Activated gamma-delta T cell treated with Interleukin-2 at 50 U/mL for 16 hours (primary cell): ENCODE results near the gene DISC1.
"Not testable (repeated sequence)": the region's sequence is repeated elsewhere in the genome, so short reads cannot be mapped to it uniquely, and the experiment has no call there.

Experiments used
- DNase-seq: peaks from one replicate; pipeline ENCODE4 v3.0.0-alpha.2; 2020

Gene DISC1

DNA sequence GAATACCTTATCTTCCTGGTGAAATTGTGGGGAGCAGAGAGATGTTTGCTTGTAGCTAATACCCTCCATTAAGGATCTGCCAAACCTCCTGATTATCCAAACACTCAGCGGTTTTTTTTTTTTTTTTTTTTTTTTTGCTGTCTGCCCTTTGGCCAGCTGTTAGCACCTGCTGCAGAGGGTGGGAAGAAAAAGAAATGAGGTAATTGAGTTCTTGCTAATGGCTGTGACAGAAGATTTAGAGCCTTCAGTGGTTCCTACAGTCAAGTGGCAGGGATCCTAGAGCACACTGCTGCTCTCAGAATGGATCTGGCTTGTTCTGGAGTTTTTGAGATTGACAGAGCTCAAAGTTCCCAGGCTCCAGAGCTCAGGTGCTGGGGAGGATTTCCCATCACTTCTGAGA lies 342.5 kb downstream of the DISC1 start:
- no peak for DNase-seq

DNA sequence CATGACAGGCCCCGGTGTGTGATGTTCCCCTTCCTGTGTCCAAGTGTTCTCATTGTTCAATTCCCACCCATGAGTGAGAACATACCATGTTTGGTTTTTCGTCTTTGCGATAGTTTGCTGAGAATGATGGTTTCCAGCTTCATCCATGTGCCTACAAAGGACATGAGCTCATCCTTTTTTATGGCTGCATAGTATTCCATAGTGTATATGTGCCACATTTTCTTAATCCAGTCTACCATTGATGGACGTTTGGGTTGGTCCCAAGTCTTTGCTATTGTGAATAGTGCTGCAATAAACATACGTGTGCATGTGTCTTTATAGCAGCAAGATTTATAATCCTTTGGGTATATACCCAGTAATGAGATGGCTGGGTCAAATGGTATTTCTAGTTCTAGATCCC lies 343.2 kb downstream of the DISC1 start:
- DNase-seq: not testable (repeated sequence)

DNA sequence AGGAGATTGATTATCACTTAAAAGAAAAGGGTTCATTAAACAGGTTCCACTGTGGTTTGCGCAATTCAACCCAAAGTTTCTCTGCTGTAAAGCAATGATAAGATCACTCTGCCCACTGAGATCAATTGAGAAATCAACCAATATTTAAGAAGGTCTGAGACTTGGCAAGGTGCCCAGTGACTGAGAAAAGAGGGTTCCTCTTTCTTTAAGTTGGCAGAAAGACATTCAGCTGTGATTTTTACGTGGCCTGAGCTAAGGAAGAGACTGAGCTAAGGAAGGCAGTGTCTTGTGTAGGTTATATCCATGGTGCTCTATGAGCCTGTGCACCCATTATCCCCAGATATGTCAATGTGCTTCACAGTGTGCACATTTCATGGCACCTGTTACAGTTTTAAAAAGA lies 344.1 kb downstream of the DISC1 start:
- DNase-seq: no peak

DNA sequence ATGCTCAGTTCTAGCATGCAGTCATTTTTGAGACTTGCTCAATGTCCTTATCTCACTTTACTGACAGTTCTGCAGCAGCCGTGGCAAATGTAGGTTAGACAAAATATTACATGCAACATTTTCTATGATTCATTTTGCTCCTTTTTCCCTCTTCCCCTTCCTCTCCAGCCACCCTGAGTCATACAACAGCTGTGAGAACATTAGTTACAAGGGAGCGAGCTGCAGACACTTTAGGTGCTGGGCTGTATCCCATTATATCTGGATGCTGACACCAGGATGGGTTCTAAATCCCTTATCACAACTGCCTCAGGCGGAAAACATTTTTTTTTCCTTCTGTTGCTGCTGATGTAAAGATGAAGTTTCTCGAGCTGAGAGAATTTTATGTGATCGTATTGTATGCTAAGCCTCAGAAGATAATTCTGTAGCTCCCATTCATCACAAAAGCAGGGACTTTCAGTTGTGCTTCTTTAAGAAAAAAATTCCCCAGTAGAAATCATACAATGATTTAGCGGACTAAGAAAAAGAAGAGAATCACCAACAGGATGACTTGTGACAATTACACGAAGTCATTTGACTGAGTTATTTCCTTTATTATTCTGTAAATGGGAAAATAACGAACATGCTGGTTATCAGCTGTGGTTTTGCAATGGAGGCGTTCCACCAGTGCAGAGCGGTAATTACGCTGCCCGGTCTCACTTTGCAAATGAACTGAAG lies 345.0 kb downstream of the DISC1 start:
- no peak for DNase-seq

DNA sequence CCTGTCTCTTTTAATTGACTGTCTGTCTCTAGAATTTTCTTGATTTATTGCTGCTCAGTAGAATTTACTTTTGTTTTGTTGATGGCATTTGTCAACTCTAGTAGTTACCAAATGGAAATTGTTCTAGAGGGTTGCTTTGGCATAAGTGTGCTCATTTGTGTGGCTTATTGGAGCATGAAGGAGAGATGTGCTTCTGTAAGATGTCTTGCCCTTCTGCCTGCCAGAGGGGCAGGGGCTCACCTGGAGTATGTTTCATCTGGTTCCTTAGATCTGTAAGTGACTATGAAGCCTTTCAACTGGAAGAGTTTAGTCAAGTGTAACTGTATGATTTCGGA lies 345.5 kb downstream of the DISC1 start:
- no peak for DNase-seq

DNA sequence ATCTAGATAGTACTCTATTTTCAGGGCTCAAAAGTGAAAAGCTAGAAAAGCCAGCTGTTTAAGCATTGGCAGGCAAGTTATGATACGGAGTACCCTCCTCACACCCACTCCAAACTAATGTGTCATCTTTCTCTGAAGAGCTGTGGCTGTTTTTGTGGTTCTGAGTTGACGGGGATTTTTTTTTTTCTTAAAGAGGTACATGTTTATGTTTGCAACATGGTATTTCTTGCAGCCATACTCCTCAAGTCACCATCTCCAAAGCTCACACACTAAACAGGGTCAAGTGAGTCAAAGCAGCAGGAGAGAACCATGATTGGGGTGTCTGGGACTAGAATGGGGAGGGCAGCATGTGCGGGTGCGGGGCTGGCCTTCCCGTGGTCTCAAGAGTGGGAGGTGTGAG lies 347.2 kb downstream of the DISC1 start:
- DNase-seq: no peak

DNA sequence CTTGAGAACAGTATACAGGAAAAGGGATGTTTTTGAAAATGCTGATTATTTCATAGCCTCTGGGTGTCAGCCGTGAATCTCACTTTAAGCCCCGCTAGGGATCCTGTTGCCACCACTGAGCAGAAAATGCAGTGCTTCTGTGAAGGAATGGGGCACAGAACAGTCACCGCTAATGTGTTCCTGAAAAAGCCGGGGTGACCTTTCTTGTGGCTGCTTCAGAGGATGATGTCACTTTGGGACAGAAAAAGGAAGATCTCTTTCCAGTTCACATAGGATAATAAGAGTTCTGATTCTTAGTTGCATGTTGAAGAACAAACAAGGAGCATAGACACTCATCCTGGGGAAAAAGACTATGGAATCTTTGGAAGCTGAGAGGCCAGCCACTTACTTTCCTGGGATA lies 349.6 kb downstream of the DISC1 start:
- DNase-seq: no peak

DNA sequence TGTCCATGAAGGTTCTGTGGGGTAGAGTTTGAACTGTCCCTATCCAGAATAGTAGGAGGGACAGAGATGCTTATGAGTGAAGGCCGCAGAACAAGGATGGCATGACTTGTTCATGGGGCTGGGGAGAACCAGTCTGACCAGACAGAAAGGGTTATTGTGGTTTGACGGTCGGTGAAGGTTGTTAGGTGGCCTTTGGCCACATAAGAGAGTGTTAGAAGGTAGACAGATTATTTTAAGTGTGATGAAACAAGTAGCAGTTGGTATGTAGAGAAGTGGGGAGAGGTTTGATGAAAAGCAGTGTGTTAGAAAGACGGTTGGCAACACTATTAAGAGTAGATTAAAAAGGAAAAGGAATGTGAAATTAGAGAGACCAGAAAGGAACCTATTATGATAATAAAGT lies 355.1 kb downstream of the DISC1 start:
- no peak for DNase-seq

DNA sequence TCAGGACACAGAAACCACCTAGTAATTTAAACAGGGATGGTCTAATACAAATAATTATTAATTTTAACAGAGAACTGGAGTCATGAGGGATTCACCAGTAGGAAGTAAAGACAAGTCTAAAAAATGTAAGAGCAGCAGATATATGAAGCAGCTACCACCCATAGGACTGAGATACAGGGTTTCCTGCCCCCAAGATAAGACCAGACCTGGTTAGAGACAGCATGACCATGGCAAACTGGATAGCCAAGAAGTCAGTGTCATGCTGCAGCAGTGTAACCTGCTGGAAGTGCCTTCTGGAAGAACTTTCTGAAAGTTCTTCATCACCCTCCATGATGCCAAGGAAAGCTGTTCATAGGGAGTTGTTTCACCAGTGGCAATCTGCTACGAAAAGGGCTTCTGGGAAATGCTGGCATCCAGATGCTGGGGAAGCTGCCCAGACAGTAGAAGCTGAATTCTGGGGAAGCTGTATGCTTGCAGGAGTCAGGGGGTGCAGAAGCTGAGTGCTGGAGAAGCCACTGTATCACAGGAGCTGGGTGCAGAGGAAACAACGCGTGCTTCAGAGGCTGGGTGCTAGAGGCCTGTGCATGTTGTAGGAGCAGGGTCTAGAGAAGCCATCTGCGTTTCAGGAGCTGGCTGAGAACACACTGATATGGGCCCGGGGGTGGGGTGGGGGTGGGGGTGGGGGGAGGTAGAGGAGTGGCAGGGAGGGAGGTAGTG lies 356.4 kb downstream of the DISC1 start:
- no peak for DNase-seq

DNA sequence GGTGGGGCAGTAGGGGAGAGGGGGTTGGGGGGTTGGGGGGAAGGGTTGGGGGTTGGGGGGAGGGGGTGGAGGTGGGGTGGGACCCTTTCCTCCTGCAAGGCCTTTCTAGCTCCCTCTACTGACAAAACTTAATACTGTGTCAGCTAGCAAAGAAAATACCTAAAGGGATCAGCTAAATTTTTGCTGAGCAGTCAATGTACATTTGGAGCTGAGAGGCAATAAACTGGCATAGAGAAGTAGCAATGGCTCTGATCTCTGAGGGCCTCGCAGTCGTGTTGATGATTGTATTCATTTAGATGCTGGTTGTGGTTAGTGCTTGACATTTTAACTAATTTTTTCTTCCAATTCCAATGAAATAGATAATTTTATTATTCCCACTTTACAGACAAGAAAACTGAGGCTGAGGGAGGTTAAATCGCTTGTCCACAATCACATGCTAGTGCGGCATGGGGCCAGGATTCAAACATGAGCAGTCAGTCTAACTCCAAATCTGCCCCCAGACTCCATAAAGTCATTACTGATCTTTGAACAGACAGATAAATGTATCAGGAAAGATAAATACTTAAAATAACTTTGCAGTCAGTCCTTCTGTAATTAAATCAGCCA lies 357.1 kb downstream of the DISC1 start:
- DNase-seq: no peak

DNA sequence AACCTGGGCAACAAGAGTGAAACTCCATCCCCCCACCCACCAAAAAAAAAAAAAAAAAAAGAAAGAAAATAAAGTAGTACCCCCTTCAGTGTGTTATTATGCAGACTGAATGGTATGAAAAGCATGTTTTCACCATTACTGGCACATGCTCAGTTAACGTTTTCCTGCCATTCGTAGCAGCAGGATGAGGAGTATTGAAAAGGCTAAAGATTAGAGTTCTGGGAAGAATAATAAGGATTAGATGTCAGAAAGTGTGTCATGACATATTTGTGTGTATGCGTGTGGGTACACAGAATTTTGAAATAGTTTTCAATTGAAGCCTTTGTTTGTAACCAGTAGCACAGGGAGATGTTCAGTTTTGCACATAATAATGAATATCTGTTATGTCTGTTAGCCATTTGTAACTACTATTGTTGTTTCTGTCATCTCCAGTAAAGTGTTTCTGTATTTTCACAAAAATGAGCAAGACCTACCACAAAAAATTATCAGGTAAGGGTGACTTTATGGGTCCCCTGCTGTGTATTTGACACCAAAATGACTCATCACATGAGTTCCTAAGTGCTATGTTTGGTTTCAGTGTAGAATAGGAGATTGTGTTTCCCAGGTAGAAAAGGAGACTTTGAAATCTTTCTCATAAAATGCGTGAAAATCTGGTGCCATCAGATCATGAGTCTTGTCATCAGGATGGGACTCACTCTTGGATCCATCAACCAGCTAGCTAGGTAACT lies 358.9 kb downstream of the DISC1 start:
- DNase-seq: no peak

DNA sequence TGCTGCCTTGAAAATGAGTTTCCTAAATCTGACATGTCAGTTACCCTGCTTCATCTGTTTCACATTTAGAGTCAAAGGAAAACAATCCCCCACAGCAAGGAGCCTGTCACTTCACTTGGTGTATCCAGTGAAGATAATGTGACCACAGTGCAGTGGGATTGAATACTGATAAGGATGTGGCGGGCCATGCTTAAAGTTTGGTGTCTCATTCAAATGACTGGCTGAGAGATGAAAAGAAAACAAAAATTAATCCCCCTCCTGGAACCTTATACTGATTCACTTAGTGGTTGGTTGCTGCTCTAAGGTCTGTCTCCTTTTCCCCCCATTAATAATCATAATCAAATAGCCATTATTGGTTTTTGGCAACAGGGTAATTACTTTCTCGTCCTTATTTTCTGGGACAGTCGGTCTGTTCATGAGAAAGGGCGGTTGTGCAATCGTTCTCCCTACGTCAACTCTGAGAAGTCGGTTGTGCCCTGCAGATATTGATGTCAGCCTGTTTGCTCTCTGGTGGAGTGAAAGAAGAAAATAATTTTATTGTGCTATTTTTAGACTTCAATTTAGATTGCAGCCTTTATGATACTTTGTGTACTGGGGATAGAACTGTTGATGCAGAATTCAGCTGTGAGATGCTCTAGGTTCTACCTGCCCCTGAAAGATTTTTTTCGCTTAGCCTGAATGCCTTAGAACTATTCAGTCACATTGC lies 360.2 kb downstream of the DISC1 start:
- no peak for DNase-seq

DNA sequence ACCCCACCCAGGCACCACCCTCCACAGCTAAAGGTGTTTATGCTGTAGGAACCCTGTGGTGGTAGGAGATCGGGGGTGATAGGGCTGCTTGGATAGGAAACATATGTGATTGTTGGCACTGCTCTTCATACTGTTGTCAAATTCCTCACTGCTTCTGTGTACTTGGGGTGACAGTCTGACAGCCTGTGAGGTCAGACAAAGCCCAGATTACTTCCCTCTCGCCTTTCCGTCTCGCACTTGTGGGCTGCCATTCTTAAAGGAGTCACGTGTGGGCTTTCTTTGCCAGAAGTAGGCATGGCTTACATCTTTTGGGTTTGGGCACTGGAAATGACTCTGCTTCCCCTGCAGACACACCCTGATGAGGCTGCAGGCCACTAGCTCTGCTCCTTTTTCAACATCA lies 363.8 kb downstream of the DISC1 start:
- no peak for DNase-seq

DNA sequence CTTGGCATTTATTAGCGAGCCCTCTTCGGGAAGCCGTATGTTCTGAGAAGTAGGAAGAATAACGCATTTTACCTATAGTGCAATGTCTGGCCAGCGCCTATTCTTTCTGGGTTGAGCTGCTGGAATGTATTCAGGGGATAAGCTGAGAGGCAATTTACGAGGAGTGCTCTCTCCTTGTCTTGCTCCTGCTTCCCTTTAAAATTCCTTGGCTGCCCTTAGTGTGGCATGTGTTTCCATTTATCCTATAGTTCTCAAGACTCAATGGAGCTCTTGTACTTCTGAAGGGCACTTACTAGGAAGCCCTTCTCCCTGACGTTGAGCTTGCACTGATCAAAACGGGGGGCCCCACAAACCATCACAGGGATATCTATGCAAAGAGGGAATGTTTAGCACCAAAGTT lies 364.6 kb downstream of the DISC1 start:
- DNase-seq: no peak

DNA sequence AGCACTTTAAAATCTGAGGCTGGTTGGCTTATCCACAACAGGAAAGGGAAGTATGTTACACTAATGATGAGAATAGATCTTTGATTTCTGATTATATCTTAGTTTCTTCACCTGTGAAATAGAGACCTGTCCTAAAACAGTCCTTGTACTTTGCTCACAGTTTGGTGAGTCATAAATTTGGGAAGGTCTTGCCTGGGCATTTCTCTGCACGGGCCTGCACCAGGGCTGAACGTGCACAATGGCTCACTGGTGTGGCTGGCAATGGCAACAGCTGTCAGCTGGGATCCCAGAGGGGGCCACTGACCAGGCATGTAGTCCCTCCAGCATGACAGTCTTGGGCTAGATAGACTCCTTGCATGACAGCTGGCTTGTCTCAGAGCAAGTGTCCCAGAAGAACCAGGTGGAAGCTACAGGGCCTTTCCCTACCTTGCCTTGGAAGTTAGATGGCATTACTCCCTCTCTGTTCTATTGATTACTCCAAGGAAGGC lies 367.4 kb downstream of the DISC1 start:
- DNase-seq: no peak

DNA sequence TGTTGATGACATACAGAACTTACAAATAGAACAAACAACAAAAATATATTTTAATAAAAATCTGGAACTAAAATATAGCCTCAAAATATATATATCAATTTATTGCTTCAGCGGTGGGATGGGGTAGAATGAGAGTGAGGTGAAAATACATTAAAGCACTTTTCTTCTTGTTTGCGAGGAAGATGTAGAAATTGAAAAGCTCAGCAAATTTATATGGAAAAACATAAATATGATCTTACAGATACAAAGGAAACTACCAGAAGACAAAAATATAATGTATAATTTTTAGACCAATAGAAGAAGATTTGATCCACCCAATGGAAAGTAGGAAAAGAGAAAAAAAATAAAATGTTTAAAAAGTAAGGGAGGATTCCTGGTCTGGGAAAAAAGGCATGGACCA lies 372.2 kb downstream of the DISC1 start:
- no peak for DNase-seq

DNA sequence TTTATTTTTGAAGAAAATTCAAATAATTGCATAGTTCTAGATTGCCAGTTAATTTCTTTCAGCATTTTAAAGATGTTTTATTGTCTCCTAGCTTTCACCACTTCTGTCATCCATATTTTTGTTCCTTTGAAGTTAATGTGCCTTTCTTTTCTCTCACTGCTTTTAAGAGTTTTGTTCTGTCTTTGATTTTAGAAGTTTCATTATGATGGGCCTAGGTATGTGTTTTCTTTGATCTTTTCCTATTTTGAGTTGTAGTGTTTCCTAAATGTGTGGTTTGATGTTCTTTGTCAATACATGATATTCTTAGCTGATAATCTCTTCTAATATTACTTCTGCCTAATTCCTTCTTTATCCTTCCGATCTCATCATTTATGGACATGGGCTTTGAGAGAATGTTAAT lies 378.7 kb downstream of the DISC1 start:
- no peak for DNase-seq

DNA sequence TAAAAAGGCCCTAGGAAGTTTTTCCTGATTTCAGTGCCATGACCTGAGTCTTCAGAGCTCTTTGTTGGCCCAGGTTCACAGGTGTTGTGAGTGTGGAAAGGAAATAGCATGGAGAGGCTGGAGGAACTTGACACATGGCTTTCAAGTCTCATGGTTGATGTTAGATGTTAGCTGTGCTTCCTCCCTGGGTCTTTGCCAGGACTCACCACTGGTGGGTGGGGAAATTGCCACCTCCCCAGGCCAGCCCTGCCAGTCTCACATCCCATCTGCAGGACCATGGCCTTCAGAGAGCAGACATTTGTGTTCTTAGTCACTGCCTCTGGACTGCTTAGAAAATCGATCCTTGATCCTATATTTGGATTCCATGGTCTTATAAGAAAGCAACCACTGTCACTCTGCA lies 383.2 kb downstream of the DISC1 start:
- DNase-seq: no peak

DNA sequence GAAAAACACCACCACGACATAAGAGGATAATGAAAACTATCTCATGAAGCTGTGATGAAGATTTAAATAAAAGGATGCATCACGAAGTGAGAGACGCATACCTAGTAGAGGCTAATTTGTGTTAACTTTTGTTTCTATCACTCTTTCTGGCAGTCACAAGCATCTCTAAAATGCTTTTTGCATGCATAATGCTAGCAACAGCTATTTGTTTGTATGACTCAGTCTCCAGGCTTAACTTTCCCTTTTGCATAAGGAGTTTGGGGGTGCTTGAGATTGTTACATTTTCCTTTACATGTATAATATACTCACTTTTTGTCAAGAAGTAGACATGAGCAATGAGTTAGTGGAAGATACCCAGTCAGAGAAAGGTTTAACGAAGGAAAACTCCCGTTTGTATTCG lies 385.4 kb downstream of the DISC1 start:
- no peak for DNase-seq

DNA sequence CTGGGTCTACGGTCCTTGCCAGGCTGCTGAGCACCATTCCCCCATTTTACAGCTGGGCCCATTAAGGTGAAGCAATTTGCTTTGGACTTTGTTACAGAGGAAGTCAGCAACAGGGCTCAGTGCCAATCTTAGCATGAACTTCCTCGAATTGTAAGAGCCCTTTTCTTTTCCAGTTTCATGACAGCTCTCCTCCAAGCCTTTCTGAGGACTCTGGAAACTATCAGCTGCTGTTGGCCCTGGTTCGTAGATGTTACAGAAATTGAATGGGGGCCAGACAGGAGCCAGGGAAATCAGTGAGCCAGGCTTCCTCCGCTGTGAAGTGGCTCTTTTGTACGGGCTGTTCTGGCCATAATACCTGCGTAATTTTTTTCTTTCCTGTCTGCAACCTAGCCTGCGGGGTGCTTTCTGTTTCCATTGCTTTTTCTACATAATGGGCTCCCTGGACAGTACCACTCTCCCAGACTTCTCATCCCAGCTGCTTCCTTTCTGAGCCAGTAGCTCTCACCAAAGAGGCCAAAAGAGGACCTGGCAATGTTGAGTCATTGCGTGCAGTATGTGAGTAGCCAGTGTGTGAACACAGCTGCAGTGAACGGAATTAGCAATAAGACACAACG lies 386.3 kb downstream of the DISC1 start:
- DNase-seq: no peak

DNA sequence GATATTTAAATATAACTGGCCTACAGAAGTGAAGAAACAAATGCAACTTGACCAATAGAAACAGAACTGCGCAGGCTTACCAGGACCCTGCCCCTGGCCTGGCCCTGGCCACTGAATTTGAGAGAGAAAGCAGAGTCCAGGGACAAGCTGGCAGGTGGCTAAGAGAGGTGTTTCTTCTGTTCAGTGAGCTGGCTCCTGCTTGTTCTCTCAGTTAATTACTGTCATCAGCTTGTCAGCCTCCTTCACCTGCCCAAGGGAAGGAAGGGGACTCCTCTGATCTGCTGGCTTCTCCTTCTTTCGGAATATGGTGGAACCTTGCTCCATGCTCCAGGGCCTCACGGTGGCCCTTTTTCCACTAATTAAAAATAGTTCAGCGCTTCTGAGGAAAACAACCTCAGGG lies 388.4 kb downstream of the DISC1 start:
- DNase-seq: no peak

DNA sequence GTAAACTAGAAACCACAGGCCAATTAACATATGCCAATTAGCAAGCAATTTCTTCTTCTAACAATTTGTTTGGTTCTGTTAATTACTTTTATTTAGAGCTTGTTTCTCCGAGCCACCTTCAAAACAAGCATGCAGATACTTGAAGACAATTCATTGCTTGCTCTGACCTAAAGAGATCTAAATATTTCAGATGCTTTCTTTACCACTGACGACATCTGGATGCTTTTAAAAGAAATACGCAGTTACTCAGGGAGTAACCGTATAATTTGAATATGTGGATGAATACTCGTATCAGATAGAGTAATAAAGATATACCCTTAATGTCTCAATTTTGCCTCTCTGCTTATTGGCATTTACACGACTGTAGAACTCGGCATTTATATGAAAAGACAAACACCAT lies 390.0 kb downstream of the DISC1 start:
- no peak for DNase-seq

DNA sequence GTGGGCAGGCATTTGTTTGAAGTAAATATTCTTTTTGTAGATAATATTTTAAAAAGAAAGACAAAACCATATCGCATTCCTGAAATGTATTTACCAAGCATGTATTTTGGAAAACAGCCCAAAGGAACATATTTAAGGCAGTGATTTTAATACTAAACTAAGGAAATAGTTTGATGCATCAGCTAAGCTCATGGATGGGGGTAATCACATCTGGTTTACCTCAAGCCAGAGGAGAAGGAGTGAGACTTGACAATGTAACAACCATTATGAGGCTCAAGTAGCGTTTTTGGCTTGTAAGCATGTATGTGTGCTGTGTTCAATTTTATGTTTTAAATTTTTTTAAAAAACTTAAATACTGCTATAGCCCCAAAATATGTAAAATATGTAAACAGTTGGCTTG lies 390.5 kb downstream of the DISC1 start:
- no peak for DNase-seq
